HG03521 (cell line): ENCODE results near the gene BRSK2.

ENCODE experiments used
- ATAC-seq: cut with Tn5 transposase; IDR thresholded peaks from one replicate; pipeline ENCODE4 v1.9.1; 2021; ENCODE audit warnings: mild to moderate bottlenecking, moderate library complexity; ENCODE audit not compliant: unreplicated experiment

BRSK2 gene

DNA sequence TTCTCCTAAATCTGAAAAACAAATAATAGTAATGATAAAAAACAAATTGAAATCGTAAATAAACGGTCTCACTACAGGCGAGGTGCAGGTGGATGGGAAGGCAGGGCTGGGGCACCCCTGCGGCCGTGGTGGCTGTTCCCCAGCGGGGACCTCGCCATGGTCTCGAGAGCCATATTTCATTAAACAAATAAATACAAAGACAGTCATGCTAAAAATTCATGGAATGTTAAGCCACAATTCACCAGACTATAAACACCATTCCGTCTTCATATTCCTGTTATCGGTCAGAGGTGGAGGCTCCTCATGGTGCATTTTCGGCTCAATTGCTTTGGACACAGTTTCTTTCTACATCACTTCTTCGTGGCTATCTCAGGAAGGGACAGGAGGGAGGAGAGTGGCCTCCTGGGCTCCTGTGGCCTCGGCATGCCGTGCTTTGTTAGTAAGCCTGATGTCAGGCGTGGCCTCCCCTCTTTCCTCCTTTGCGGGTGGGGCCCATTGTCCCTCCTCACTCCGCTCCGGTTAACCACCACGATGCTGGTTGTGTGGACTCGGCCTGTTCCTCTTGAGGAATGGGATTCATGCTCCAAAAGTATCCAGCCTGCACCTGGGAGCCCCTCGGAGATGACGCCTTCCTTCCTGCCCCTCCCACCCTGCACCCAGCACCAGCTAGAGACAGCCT, 16.1 kb upstream of the BRSK2 start:
- no peak for ATAC-seq

DNA sequence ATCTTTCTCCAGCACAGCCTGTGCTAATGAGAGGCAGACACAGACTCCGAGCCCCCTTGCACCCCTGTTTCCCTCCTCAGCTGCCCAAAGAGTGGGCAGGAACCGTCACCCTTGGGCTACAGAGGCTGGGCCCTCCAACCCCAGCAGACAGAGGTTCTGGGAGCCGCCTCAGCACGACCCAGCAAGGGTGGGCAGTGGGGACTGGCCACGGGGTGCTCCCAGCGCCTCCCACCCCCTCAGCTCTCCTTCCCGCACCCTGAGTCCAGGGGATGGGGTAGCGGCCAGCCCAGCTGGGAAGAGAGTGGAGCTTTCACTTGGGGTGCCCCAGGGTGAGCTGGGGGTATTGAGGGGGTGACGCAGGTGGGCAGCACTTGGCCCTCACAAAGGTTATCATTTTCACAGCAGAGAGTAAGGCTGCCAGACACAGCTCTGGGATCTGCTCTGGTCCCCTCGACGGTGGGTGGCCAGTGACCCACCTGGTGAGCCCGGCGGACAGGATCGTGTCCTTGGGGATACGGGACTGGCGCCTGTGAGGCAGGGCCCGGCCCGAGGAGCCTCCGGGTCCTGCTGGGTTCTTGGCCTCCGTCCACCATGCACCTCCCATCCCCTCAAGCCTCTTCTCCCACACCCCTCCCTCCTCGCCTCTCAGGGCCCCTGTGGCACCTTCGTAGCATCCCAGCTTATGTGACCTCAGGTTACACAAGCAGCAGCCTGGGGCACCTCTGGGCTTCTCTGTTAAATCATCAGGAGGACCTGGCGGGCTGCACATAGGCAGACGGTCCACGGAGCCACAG, 14.4 kb upstream of the BRSK2 start:
- no peak for ATAC-seq

DNA sequence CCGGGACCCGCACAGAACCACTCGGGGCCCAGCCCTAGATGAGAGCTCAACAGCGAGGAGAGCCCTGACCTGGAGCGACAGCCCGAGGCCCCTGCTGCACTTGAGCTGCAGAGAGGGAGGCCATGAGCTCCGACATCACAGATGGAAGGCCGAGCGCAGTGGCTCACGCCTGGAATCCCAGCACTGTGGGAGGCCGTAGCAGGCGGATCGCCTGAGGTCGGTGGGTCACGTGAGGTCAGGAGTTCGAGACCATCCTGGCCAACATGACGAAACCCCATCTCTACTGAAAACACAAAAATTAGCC, 13.8 kb upstream of the BRSK2 start:
- ATAC-seq: no peak

DNA sequence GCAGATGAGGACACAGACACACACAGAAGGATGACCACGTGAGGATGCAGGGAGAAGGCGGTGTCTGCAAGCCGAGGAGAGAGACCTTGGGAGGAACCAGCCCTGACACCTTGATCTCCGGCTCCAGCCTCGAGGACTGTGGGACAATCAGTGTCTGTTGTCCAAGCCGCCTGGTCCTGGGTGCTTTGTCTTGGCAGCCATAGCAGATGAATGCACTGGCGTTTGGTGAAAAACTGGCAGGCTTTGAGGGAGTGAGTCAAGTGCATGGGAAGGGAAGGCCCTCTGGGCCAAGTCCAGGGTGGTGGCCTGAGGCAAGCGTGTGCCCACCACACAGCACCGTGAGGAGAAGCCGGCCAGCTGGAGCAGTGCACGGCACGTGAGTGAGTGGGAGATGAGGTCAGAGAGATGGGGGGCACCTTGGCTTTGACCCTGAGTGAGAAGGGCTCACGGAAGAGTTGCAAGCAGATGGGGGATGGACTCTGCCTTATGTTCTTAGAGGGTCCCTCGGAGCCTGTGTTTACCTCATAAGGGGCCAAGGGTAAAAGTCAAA, 12.4 kb upstream of the BRSK2 start:
- no peak for ATAC-seq

DNA sequence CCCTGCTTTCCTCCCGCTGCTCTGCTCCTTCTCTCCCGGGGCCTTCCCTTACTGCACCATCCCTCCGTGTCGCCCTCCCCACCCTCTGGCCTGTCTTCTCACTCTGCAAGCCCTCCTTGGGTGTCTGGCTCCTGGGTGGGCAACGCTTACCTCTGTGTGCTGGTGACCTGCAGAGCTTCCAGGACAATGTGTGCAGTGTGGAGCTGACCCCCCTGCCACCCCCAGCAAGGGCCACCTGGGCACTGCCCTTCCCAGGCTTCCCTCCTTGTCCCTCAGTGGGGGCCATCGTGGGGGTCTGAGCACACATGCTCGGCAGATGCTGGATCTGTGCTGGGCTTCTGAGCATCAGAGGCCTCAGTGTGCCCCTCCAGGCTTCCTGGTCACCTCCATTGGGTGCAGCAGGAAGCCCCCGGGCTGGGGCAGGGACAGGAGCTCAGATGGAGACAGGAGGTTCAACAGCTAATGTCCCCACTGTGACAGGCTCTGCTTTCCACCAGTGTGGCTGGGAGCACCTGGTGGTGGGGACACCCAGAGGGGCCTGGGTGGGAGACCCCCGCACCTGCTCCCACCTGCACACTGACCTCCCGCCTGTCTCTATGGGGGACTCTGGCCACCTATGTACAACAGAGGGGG, 7.8 kb upstream of the BRSK2 start:
- ATAC-seq: no peak

DNA sequence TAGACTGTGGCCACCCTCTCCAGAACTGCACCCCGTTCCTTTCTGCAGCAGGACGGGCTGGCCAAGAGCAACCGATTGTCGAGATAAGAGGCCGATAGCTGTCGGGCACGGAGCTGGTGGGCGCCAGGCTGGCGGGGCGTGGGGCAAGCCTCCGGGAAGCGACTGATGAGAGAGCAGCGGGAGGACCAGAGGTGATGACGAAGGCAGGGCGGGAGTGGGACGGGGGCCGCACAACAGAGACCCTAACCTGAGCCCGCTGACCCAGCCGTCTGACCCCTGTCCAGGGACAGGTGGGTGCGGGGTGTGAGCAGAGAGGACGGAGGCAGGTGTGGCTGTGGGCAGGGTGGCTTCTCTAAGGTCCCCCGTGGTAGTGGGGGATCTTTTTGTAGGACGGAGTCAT, 7.3 kb upstream of the BRSK2 start:
- ATAC-seq: no peak

DNA sequence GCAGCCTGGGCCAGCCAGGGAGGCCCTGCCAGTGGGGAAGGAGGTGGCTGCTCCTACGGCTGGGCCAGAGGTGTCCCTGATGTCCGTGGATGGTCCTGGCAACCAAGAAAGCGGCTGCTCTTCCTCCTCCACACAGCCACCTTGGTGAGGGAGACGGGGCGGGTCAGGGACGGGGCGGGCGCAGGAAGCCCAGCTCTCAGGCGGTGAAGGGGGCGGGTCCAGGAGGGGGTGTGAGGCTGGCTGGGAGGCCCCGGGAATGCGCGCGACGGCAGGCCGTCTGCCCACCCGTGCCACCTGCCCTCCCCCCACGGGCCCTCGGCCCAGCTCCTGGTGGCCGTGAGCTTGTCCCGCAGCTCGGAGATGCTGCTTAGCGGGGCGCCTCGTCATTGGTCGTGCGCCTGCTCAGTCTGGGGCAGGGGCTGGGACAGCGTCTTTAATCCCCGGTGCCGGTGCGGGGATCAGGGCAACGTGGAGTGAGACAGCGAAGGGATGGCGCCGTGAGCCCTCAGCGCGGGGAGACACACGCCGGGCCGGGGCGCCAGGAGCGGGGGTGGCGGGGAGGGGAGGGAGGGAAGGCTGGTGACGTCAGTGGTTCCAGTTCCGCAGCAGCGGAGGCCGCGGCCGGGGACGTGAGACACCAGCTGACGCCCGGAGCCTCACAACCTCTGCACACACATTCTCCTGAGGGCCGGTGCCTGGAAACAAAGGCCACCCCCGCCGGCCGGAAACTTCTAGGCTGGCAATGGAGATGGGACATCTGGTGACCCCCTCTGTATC, 6.7 kb upstream of the BRSK2 start:
- ATAC-seq: peak; percentile 63

DNA sequence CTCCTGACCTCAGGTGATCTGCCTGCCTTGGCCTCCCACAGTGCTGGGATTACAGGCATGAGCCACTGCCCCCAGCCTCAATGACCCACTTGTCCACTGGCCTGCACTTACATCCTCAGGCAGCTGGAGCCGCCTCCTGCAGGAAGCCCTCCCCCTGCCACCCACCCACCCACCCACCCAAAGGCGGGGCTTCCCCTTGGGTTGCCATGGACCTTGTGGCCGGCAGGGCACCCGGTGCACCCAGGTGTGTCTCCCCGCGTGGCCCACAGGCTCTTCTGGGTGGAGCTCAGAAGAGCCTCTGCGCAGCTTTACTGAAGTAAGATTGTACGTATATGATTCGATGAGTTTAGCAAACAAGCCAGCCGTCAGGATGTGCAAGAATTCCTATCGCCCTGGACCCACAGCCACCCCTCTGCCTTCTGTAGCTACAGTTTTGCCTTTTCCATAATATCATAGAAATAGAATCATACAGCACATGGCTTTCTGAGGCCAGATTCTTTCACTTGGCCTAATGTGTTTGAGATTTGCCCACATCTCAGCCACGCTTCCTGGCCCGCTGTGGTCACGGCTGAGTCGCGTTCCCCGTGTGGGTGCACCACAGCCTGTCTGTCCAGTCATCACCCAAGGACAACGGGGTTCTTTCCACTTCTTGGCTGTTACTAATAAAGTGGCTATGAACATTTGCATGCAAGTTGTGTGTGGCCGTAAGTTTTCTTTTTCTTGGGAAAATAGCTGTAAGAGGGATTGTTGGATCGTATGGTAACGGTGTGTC, 5.3 kb upstream of the BRSK2 start:
- no peak for ATAC-seq

DNA sequence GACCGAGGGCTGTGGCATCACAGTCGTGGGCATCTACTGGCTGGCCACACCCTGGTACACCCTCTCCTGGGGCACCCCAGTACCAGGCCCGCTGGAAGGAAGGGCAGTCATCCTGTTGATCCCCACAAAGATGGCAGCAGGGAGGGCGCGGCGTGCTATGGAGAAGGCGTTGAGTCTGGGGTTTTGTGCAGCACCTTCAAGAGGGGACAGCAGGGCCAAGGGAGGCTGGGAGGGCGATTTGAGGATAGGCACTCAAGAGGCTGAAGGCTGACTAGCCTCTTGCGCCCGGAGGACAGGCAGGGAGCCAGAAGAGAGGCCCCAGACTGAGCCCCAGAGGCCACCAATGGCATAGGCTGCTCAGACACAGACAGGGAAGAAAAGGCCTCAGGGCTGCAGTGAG, 2.2 kb upstream of the BRSK2 start:
- ATAC-seq: no peak

DNA sequence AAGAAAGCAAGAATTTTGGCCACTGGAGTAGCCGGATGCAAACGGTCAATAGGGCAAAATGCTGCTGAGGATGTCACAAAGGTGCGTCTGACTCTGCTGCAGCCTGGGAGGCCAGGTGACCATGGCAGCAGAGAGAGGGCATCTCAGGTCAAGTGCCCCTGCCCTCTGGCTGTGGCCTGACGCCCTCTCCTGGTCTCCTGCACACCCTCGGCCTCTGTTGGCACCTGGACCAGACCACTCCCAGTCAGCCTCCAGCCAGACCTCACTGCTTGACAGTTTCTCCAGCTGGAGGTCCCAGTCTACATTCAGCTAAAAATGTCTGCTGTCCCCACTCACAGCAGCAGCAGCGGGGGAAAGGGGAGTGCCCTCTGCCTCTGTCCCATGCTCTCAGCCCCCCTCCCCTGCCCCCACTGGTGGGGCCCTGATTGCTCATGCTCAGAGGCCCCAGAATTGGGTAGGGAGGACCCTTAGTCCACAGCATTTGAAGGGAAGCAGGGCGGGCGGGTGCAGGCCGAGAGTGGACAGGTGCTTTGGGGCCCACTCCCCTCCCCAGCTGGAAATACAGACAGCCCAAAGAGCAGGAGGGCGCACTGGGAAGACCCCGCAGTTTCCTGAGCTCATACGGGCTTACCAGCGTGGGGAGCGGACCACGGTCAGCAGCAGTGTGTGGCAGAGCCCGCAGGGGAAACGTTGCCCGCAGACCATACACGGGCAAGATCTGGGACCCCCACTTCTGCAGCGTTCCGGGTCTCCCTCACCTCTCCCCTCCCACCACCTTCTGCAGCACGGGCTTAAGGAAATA, 1.6 kb upstream of the BRSK2 start:
- ATAC-seq: no peak

DNA sequence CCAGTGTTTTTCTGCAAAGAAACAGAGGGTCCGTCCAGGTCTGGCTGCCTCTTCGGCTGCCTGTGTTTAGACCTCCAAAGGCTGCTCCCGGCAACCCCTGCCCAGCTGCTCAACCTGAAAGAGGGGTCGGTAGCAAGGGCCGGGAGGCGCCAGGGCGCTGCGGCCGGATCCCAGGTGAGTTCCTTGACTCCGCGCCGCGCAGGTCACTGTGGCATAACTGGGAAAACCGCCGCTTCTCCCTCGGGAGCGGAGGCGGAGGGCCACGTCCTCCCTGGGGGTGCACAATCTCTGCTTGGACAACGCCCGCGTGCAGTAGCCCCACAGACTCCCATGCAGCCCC, 1.0 kb upstream of the BRSK2 start:
- ATAC-seq: no peak

DNA sequence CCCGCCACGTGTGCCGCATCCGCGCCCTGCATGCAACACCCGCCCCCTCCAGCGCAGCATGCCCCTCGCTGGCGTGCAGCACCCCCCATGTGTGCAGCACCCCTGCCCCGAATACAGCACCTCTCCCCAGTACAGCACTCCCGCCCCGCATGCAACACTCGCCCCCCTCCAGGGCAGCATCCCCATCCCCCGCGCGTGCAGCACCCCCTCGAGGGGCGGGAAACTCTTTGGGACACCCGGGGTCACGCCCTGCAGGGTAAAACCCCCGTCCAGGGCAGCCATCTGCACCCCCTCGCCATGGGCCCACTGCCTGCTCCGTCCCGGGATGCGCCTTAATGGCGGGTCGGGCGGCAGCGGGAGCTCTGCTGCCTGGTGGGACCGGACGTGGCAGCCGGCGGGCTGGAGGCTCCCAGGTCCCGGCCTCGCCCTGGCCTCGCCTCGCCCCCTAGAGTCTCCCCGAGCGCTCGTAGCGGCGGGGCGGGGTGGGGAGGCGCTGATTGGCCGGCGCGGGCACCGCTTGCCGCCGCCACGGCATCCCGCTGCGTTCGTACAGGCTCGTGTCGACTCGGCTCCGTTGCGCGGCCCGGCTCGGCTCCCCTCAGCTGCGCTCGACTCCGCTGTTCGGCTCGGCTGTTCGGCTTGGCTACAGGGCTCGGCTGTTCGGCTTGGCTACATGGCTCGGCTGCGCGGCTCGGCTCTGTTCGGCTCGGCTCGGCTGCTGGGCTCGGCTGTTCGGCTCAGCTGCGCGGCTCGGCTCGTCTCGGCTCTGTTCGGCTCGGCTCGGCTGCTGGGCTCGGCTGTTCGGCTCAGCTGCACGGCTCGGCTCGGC, 417 bp upstream of the BRSK2 start:
- peak; percentile 79 for ATAC-seq

DNA sequence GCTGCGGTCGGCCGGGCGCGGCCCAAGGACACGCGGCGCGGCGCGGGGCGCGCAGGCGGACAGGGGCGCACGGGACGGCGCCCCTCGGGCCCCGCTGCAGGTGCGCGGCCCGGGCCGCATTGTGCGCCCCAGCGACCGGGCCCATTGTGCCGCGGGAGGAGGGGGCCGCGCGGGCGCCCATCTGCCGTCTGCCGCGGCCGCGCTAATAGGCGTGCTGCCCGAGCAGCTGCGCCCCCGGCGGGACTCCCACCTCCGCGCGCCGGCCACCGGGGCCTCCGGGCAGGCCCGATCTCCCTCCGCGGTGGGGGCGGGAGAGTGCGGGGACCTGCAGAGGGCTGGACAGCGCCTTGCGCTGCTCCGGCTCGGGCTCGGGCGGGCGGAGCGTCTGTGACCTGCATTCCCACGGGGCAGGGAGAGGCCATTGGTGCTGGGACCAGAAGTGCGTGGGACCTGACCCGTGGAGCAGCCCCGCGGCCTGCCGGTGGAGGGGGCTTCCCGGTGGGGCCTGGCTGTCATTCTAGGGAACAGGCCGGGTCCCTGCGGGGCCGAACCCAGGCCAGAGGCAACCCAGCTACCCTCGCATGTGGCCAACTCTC, 933 bp downstream of the BRSK2 start:
- no peak for ATAC-seq

DNA sequence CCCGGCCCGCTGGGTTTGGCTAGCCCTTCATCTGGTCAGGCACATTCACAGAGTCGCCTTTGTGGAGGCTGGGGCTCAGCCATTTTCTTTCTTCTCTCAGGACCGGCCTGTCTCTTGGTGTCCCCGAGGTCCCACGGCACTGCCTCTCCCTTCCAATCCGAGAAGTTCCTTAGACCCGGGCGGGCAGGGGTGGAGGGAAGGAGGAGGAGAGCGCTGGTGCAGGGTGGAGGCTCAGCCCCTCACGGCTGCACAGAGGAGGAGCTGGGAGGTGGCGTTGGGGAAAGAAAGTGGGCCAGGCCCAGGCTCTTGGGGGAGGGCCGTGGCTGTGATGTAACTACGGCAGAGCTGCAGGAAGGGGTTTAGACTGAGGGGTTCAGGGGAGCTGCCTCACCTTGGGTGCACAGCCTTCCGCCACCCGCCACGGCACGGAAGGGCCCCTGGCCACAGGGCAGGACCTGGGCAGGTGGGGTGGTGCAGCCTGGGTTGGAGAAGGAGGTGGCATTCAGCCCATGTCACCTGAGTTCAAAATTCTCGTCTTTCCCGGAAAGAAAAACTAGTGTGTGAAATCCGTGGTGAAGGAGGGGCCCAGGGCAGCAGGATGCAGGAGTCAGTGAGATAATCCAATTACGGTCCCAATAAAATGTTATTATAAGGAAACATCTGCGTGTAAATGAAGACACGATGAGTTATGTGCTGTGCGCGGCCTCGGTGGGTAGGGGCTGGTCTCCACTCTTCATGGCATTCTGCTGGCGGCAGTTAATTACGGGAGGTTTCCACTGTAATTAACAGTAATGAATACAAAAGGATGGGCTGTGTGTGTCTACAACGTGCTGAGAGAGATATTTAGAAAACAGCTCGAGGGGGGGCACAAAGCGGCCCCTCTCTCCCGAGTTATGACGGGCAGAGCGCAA, 1.7 kb downstream of the BRSK2 start:
- ATAC-seq: no peak

DNA sequence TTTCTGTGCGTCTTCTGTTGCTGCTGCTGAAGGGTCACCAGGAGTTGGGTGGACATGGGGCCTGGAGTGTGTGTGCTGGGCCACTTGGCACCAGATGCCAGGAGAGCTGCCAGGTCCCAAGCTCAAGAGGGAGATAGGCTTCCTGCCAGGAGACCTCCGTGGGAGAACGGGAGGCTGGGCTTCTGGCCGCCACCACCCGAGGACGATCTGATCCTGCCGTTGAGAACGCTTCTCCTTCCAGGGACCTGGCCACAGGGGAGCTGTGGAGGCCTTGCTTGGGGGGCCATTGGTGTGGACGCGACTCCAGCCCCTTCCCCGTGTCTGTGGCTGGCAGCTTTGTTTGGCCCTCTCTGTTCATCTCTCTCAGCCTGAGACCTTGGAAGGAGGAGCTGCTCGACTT, 2.4 kb downstream of the BRSK2 start:
- no peak for ATAC-seq

DNA sequence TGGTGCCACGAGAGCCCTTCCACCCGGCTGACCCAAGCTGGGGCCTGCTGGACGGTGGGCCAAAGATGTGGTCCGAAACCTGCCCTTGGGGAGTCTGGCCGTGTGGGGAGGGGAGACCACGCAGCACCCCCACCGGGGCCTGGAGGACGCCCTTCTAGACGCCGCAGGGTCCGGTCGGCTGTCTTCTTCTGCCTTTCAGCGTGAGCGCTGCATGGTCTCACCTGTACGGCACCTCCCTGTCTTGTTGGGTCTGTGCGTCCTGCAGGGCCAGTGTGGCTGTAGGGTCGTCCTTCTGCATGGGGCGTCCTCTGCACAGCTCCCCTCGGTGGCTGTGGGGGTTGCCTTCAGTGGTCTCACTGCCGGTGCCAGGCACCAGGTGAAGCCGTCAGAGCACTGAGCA, 2.8 kb downstream of the BRSK2 start:
- ATAC-seq: no peak

DNA sequence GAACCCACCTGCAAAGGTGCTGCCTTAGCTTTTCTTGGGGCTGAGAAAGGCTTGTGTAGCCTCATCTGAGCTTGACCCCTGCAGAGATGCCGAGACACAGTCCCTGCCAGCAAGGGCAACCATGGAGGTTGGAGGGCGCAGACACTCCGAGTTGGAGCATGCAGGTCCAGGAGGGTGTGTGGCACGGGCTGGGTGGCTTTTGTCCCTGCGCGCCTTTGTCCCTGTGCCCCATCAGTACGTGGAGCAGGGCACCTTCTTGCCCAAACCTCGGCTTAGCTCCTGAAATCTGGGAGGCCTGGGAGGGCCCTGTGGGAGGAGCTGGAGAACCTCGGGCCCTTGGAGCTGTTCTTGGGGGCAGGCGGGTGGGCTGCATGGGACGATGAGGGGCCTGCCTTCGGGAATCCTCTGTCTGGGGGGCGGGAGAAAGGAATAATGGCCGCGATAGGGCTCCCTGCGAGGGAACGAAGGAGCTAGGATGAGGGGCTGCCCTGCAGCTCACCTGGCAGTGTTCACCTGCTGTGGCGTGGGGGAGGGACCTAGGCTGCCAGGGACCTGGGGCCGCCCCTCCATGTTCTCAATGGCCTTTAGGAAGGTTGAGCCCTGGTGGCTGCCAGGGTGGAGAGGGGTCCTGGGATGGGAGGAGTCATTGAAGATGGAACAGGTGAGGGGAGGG, 3.4 kb downstream of the BRSK2 start:
- ATAC-seq: no peak
